HG03280 (cell line): ENCODE results near the gene MRPS18A.
"Not testable (repeated sequence)": the region's sequence is repeated elsewhere in the genome, so short reads cannot be mapped to it uniquely, and the experiment has no call there.

ENCODE experiments used
- ATAC-seq: cut with Tn5 transposase; IDR thresholded peaks from one replicate; pipeline ENCODE4 v1.9.1; 2021; ENCODE audit warnings: mild to moderate bottlenecking, moderate library complexity; ENCODE audit not compliant: unreplicated experiment

Gene MRPS18A

DNA sequence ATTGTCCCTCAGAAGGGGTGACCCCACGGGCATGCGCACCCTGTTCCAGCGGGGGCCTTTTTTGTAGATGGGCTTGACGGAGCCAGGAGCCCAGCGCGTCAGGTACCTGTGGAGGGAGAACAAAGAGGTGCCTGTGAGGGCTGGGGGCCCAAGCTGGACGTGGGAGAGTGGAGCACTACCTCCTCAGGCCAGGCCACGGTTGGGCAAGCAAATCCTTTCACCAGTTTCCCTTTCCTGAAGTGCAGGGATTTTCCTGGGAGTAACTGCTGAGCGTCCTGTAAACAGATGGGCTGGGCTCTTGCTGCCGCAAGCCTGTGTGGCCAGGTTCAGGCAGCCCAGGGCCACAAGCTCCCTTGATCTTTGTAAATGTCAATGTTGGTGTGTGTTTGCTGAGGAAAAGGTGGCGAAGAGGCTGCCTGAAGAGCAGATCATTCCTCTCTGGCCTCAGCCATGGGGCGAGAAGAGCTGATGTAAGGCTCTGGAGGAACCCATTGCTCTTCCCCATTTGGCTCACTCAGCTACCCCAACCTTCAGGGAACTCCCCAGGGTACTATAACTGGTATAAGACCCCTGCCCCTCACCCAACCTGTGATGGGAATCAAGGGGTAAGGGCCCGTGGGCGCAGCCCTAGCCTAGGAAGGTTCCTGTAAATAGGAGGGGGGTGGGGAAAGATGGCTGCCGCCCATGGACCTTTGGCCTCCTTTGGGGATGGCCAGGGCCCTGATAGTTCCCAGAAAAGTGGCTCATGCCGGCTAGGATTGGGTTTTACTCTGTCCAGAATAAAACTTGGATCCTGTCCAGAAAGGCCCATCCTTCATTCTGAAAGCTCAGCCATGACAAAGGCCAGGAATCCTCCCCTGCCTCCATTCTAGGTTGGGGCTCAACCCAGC is 15.5 kb downstream of the MRPS18A start:
- ATAC-seq, result no peak

DNA sequence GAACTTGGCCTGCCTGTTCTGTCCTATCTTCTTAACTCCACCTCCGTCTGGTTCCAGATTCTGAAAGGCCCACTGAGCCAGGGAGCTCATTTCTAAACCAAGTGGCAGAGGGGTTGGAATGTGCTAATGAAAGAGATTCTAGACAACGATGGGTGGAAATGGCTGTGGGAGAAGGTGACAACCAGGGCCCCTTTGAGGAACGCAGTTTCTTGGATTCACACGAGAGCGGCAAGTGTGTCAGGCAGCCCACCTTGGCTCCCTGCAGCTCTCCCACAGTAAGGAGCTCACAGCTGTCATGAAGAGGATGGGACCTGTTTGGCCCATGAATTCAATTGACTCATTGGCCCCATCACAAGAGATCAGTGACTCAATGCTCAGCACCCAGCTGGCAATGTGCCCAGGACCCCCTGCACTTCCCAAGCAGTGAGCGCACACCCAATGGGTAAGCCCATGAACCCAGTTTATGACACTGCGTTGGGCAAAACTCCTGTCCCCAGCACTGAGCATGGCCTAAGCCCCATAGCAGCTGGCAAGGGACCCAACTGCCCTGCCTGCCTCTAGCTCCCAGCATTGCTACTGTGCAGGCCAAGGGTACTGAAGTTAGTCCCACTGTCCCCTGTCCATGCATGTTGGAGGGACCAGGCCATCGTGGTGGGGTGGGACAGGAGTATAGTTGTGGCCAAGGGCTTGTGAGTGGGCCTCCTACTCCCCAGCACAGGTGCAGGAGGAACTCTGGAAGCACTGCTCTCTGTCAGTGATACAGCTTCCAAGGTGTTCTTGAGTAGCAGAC is 16.4 kb downstream of the MRPS18A start:
- no peak for ATAC-seq

DNA sequence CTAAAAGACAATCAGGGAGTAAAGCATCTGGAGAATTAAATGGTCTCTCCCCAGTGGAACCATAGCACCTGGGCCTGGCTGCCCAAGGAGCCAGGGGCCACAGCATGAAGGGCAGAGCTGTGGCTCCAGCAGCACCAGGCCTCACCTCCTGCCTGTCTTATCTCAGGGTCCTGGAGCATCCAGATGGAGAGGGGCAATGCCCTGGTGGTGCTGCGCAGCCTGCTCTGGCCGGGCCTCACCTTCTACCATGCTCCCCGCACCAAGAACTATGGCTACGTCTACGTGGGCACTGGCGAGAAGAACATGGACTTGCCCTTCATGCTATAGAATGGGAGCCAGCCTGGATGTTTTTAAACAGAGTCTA is 17.0 kb downstream of the MRPS18A start:
- no peak for ATAC-seq

DNA sequence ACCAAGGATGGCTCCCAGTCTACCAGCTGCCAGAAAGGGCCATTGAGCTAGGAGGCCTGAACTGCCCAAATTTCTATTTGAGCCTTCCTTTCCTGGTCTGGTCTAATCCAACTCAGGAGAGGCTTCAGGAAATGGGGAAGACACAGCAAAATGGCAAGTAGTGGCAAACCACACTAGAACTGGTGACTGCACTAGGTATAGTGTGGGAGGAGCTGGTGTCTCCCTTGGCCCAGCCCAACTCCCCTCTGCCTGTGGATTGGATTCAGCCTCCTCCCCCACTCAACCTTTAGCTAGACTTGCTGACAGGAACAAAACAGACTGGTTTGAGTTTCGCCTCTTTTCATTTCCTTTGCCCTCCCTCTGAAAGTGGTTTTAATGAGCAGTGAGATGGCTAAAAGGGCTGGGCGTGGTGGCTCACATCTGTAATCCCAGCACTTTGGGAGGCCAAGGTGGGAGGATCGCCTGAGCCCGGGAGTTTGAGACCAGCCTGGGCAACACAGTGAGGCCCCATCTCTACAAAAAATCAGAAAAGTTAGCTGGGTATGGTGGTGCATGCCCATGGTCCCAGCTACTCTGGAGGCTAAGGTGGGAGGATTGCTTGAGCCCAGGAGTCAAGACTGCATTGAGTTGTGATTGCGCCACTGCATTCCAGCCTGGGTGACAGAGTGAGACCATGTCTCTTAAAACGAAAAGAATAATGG is 17.5 kb downstream of the MRPS18A start:
- no peak for ATAC-seq

DNA sequence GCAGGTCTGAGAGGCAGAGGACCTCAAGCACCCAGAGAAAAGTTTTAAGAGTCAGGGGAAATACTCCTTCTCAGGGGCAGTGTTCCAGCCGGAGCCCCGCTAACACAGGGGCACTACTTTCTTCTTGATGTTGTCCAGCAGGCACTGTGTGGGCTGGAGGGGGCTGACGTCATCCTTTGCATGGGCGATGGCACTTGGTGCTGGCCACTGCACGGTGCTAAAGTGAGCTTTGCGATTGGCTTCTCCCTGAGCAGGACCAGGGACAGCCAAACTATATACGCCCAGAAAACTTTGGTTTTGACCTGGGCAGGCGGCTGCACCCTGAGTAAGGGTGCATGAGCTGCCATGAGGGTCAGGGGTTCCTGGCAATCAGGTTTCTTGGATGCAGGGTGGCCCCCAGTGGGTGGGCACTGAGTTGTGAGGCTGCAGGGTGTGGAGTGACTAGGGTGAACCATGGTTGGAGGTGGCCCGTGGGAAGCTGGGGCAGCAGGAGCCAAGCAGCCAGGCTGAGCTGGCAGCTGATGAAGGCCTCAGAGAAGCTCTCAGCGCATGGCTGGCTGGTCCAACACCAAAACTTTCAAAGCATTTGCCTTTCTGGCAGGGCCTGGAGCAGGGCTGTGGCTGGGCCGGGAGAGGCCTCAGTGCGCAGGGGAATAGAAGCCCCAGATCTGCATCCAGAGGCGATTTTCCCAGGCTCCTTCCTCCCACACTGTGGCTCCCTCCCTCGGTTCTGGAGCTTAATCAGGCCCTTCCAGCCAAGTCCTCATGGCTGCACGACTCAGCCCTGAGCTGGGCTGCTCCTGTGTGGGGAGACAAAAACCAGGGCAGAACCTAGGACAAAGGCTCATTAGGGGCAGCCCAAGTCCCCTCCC is 18.3 kb downstream of the MRPS18A start:
- no peak for ATAC-seq

DNA sequence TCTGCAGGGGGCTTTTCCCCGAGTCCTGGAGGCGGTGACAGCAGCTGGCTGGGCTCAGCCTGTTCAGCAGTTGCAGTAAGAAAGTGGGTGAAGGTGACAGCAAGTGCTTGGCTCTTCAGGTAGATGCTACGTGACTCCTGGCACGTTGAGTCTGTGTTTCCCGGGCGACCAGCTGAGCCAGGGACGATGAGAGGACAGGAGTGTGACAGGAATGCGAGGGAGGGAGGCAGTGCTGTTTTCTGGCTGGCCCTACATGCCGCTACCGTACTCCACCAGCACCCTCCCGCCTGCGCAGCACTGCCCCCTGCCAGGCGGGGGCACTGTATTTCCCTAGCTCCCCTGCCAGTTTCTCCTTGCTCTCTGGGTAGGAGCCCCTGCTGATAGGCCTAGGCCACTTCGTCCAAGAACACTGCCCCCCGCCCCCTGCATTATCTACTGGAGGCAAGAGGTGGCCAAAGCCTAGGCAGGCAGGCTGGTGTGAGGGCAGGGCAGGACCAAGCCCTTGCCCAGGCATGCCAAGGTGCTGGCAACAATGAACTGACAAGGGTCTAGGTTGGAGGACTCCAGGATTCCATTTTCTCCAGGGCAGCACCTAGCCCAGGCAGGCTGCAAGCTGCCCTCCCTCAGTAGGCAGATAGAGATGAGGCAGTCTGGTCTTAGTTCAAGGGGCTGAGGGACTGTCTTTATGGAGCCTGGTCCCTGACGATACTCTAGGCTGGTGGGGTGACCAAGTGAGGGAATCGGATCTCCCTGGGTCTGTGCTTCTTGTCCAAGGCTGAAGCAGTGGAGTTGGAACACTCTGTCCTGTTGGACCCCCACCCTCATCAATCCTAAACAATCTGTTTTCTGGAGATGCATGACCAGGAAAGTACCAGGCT is 19.2 kb downstream of the MRPS18A start:
- peak; percentile 57 for ATAC-seq

DNA sequence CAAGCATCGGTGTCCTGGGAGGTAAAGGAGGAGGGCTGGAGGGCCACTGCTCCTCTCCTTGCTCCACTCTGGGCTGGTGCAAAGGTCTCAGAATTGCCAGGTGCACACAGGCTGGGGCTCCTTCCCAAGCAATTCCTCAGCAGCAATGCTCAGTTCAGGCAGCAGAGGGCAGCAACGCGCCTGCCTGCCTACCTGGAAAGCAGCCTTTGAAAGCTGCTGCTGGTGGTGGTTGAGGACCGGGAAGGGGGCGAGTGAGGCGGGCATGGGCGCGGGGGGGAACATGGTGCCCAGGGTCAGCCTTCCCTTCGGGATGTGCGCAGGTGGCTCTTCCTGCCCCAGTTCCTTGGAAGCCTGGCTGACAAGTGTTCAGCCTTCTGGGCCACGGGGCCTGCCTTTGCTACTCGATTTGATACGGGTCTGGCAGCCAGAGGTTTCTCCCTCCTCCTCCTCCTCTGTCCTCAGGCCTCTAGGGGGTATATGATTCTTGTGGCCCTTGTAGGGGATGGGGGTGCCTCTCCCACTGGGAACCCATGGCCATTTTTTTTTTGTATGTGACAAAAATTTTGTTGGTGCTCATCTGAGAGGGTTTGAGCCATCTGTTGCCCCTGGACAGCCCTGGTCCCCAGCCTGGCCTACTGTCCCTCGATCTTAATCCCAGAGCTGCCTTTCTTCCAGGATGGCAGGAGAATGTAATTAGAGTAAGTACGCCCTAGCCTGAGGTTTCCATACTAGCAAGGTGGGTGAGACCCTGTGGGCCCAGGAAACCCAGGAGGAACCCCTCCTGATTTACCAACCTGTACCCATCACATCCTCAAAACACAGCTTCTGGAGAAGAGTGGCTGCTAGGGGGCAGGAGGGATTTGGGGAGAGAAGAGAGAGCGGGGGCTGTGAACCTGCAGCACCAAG is 20.1 kb downstream of the MRPS18A start:
- peak; percentile 60 for ATAC-seq

DNA sequence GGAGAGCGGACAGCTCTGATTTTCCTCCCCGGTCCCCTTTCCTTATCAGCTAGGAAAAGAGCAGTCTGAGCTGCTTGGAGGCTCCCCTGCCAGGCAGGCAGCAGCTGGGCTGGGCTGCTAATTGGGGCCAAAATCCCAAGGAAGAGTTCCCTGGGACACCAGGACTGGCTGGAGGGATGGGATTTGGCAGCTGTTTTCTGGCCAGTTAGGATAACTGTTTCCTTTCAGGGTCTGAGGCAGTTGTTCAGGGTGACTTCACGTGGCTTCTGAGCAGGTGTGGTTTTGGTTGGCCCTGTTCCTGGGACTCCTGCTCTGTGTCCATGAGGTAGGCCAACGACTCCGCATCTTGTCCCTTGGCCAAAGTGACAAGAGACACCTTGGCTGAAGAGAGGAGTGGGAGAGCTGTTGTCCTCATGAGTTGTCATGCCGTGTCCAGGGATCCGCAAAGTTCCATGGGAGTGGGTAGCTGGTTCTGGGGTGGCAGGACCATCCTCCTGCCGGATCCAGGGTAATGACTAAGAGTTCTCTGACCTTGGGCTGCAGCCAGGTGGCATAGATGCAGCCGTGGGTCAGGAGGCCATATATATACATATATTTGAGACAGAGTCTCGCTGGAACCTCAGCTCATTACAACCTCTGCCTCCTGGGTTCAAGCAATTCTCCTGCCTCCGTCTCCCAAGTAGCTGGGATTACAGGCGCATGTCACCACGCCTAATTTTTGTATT is 21.2 kb downstream of the MRPS18A start:
- no peak for ATAC-seq

DNA sequence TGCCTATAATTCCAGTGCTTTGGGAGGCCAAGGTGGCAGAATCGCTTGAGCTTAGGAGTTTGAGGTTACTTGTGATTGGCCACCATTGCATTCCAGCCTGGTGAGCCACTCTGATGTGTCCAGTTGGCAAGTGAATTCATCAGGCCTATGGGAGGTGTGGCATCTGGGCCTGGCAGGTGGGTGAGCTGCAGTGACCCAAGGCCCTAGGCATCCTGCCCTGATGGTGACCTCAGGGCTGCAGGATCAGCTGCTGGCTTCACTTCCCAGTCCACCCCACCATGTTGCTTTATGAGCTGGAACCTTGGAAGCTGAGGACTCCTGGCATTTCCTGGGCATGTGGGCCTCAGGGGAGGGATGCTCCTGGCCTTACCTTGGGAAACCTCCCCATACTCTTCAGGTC is 22.2 kb downstream of the MRPS18A start:
- ATAC-seq, result no peak

DNA sequence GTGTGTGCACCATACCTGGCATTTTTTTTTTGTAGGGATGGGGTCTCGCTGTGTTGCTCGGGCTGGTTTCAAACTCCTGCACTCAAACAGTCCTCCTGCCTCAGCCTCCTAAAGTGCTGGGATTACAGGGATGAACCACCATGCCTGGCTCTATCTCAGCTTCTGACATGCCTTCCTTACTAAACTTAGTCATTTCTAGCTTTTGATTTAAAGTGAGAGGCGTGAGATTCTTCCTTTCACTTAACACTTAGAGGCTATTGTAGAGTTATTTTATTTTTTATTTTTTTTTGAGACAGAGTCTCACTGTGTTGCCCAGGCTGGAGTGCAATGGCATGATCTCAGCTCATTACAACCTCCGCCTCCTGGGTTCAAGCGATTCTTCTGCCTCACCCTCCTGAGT is 24.6 kb downstream of the MRPS18A start:
- not testable (repeated sequence) for ATAC-seq

DNA sequence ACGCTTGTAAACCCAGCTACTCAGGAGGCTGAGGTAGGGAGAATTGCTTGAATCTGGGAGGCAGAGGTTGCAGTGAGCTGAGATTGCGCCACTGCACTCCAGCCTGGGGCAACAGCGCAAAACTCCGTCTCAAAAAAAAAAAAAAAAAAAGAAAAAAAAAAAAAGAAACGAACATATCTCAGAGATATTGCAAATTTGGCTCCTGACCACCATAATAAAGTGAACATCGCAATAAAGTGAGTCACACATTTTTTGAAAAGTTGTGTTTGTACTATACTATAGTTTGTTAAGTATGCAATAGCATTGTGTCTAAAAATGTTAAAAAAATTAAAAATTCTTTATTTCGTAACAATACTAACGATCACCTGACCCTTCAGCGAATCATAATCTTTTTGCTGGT is 29.4 kb downstream of the MRPS18A start:
- ATAC-seq, result no peak

DNA sequence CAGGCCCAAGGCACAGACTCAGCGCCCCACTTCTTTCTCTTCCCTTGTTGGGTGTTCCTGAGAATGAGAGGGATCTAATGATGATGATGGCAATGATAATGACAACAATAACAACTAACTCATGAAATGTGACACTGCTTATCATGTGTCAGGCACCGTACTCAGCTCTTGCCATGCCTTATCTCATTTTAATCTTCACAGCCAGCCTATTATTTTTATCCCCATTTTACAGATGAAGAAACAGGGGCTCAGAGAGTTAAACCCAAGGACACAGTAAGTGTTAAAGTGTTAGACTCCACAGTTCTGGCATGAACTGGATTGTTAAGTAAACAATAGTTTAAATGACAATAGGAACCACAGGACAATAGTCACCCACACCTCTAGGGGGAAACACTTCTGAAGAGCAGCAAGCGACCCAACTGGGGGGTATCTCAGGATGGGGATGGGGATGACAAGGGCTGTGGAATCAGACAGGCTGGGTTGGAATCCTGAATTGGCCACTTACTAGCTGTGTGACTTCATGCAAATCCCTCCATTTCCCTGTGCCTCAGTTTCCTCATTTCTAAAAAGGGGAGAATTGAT is 30.3 kb downstream of the MRPS18A start:
- no peak for ATAC-seq

DNA sequence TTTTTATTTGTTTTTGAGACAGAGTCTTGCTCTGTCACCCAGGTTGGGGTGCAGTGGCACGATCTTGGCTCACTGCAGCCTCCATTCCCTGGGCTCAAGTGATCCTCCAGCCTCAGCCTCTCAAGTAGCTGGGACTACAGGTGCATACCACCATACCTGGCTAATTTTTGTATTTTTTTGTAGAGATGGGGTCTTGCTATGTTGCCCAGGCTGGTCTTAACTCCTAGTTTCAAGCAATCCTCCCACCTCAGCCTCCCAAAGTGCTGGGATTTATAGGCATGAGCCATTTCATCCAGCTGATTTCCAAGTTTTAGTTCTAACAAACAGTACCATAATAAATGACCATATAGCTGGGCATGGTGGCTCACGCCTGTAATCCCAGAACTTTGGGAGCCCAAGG is 34.8 kb downstream of the MRPS18A start:
- not testable (repeated sequence) for ATAC-seq

DNA sequence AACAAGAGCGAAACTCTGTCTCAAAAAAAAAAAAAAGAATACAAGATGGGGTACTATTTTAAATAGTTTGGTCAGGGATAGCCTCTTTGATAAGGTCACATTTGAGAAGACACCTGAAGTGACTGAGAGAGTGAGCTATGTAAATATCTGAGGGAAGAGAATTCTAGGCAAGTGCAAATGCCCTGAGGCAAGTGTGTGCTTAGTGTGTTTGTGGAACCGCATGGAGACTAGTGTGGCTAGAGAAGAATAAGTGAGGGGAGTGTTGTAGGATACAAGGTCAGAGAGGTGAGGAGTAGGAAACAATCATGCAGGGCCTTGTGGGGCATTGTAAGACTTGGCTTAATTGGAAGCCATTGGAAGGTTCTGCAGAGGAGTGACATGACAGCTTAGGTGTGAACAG is 39.3 kb downstream of the MRPS18A start:
- no peak for ATAC-seq

DNA sequence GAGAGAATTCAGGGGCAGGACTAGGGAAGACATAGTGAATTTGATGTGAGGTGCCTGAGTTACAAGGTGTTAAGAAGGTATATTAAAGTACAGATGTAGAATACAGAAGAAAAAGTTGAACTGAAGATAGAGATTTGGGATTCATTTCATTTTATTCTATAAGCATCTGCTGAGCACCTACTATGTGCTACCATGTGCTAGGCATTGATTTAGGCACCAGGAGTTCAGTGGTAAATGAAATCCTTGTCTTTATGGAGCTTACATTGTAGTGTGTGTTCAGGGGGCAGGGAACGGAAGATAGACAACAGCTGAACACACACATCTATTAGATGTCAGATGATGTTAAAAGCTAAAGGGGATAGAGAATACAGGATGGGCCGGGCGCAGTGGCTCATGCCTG is 40.0 kb downstream of the MRPS18A start:
- ATAC-seq, result no peak

DNA sequence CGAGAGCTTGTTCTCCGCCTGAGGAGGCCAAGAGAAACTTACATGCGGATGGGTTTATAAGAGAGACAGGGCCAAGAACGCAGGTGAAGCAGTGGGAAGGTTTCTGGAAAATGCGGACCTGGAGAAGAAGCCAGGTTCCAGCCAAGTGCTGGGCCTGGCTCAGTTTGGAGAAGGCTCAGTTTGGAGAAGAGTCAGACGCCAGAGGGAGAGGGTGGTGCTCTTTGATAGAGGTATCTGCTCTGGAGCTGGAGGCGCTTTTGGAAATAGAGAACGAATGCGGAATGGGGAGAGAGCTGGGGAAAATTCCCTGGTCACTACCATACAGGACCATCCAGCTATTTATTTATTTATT is 42.0 kb downstream of the MRPS18A start:
- no peak for ATAC-seq

DNA sequence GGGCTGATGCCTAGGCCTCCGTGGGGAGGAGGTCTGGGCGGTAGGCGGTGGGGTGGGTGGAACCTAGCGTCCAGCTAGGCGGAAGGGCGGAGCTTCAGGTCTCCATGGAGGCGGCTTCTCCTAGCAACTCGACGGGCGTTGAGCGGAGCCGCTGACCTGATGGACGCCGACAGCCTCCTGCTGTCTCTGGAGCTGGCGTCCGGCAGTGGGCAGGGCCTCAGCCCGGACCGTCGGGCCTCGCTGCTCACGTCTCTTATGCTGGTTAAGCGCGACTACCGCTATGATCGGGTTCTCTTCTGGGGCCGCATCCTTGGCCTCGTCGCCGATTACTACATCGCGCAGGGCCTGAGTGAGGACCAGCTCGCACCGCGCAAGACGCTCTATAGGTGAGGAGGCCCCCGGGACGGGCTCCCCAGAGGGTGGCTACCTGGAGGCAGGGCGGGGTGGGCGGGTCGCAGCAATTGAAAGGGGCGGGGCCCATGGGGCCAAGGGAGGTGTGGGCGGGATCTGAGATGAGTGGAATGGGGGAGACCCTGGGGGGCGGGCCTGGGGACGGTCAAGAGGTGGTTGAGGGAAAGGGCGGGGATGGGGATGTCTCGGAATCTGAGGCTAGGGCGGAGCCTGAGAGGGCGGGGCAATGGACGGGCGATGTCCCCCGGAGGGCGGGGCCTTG is 42.5 kb downstream of the MRPS18A start, which contains the start of gene RSPH9:
RSPH9 (plus strand) TSS at position 97 of the 673 bp plus-strand sequence; CDS start at position 160, 63 bp downstream.
- peak; percentile 62 for ATAC-seq
